H9 (cell line): ENCODE results near the gene NNT. TPM values are rescaled to one million over a fixed set of nuclear protein-coding genes. Genes with fewer than 3 reads are reported as not detected.

Source experiments
- DNase-seq: peaks from one replicate; pipeline ENCODE4 v3.0.0-alpha.2; 2017
- H2AFZ ChIP-seq: one replicate; pipeline ENCODE4 v1.6.1; 2013; ENCODE audit warnings: mild to moderate bottlenecking, low read length, control low read depth, moderate library complexity
- H2AK5ac ChIP-seq: 2 replicates; pipeline ENCODE4 v1.6.1; 2013; ENCODE audit warnings: low read length, control low read depth, mixed read lengths; ENCODE audit not compliant: insufficient read length
- H2BK120ac ChIP-seq: one replicate; pipeline ENCODE4 v1.6.1; 2013; ENCODE audit warnings: low read depth, mild to moderate bottlenecking, low read length, control low read depth, inconsistent platforms; ENCODE audit not compliant: poor library complexity, severe bottlenecking
- H2BK12ac ChIP-seq: 2 replicates; pipeline ENCODE4 v1.6.1; 2013; ENCODE audit warnings: low read length, control low read depth, mixed read lengths, low read depth; ENCODE audit not compliant: insufficient read length
- H2BK15ac ChIP-seq: 2 replicates; pipeline ENCODE4 v1.6.1; 2013; ENCODE audit warnings: low read depth, low read length, control low read depth
- H2BK20ac ChIP-seq: one replicate; pipeline ENCODE4 v1.6.1; 2013; ENCODE audit warnings: low read depth, mild to moderate bottlenecking, low read length, control low read depth, inconsistent platforms; ENCODE audit not compliant: poor library complexity, severe bottlenecking
- H2BK5ac ChIP-seq: 2 replicates; pipeline ENCODE4 v1.6.1; 2013; ENCODE audit warnings: low read length, control low read depth, mixed read lengths; ENCODE audit not compliant: insufficient read length
- H3K14ac ChIP-seq: 2 replicates; pipeline ENCODE4 v1.6.1; 2013; ENCODE audit warnings: low read length, control low read depth; ENCODE audit not compliant: insufficient read depth
- H3K18ac ChIP-seq: 2 replicates; pipeline ENCODE4 v1.6.1; 2013; ENCODE audit warnings: low read depth, mild to moderate bottlenecking, mixed read lengths, low read length, control low read depth; ENCODE audit not compliant: insufficient read length
- H3K23ac ChIP-seq: 2 replicates; pipeline ENCODE4 v1.6.1; 2013; ENCODE audit warnings: low read length, control low read depth, mixed read lengths, low read depth; ENCODE audit not compliant: insufficient read length
- H3K23me2 ChIP-seq: 2 replicates; pipeline ENCODE4 v1.6.1; 2013; ENCODE audit warnings: low read depth, mild to moderate bottlenecking, mixed read lengths, low read length, control low read depth; ENCODE audit not compliant: insufficient read length, poor library complexity, severe bottlenecking
- H3K27ac ChIP-seq: 2 replicates; pipeline ENCODE4 v1.5.1; 2013; ENCODE audit warnings: low read length, control low read depth, mixed read lengths, low read depth; ENCODE audit not compliant: insufficient read length
- H3K27me3 ChIP-seq: 2 replicates; pipeline ENCODE4 v1.6.1; 2013; ENCODE audit warnings: low read length, control low read depth, inconsistent platforms; ENCODE audit not compliant: insufficient read depth
- H3K4ac ChIP-seq: 2 replicates; pipeline ENCODE4 v1.6.1; 2013; ENCODE audit warnings: low read depth, mild to moderate bottlenecking, control low read depth, inconsistent platforms, low read length, moderate library complexity
- H3K4me1 ChIP-seq: 2 replicates; pipeline ENCODE4 v1.6.1; 2013; ENCODE audit warnings: low read length, control low read depth, inconsistent platforms; ENCODE audit not compliant: insufficient read depth
- H3K4me2 ChIP-seq: 2 replicates; pipeline ENCODE4 v1.6.1; 2013; ENCODE audit warnings: low read length, control low read depth, mixed read lengths; ENCODE audit not compliant: insufficient read length, insufficient read depth
- H3K56ac ChIP-seq: 2 replicates; pipeline ENCODE4 v1.6.1; 2013; ENCODE audit warnings: low read depth, mild to moderate bottlenecking, mixed read lengths, low read length, control low read depth; ENCODE audit not compliant: insufficient read length
- H3K79me1 ChIP-seq: 2 replicates; pipeline ENCODE4 v1.6.1; 2013; ENCODE audit warnings: low read depth, mild to moderate bottlenecking, moderate library complexity, low read length, control low read depth, inconsistent platforms; ENCODE audit not compliant: insufficient read depth, poor library complexity, severe bottlenecking
- H3K79me2 ChIP-seq: 2 replicates; pipeline ENCODE4 v1.6.1; 2013; ENCODE audit warnings: low read length, control low read depth, inconsistent platforms; ENCODE audit not compliant: insufficient read depth
- H3K9ac ChIP-seq: 2 replicates; pipeline ENCODE4 v1.6.1; 2013; ENCODE audit warnings: low read length, control low read depth, mixed read lengths; ENCODE audit not compliant: insufficient read length; ENCODE audit errors: extremely low read depth
- H3K9me3 ChIP-seq: one replicate; pipeline ENCODE4 v1.6.1; 2013; ENCODE audit warnings: low read depth, low read length, inconsistent platforms; ENCODE audit not compliant: control insufficient read depth
- H3T11ph ChIP-seq: one replicate; pipeline ENCODE4 v1.6.1; 2013; ENCODE audit warnings: mild to moderate bottlenecking, low read length, control low read depth, inconsistent platforms
- H4K20me1 ChIP-seq: one replicate; pipeline ENCODE4 v1.6.1; 2013; ENCODE audit not compliant: control insufficient read depth, insufficient read length, insufficient read depth
- H4K5ac ChIP-seq: 2 replicates; pipeline ENCODE4 v1.6.1; 2013; ENCODE audit warnings: low read depth, mild to moderate bottlenecking, mixed read lengths, low read length, control low read depth; ENCODE audit not compliant: insufficient read length
- H4K8ac ChIP-seq: replicated peaks from 2 replicates; pipeline ENCODE4 v1.6.1; 2013; ENCODE audit warnings: low read length, control low read depth, mixed read lengths, low read depth; ENCODE audit not compliant: insufficient read length
- H4K91ac ChIP-seq: 2 replicates; pipeline ENCODE4 v1.6.1; 2013; ENCODE audit warnings: low read depth, mild to moderate bottlenecking, moderate library complexity, mixed read lengths, low read length, control low read depth; ENCODE audit not compliant: insufficient read length
- H3K27ac Mint-ChIP-seq, 3 experiments: 2 replicates in 2 of 3; 3 replicates in 1 of 3; pipeline ENCODE4 v1.8.0; 2020 to 2021; ENCODE audit warnings: mixed read lengths in 3 of 3, mild to moderate bottlenecking in 1 of 3, moderate library complexity in 1 of 3
- H3K27me3 Mint-ChIP-seq: 2 replicates; pipeline ENCODE4 v1.8.0; 2021; ENCODE audit warnings: low read depth, mild to moderate bottlenecking, moderate library complexity, mixed read lengths
- H3K36me3 Mint-ChIP-seq, 3 experiments: 2 replicates in 2 of 3; 3 replicates in 1 of 3; pipeline ENCODE4 v1.8.0; 2020 to 2021; ENCODE audit warnings: low read depth in 3 of 3, mixed read lengths in 3 of 3; ENCODE audit not compliant: insufficient read depth in 1 of 3
- H3K4me1 Mint-ChIP-seq, 2 experiments: 2 replicates each; pipeline ENCODE4 v1.8.0; 2020; ENCODE audit warnings: mixed read lengths in 2 of 2
- H3K4me3 Mint-ChIP-seq, 2 experiments: 2 replicates in 1 of 2; 3 replicates in 1 of 2; pipeline ENCODE4 v1.8.0; 2020 to 2021; ENCODE audit warnings: mild to moderate bottlenecking in 2 of 2, mixed read lengths in 2 of 2, moderate library complexity in 1 of 2
- H3K9me3 Mint-ChIP-seq, 2 experiments: 2 replicates in 1 of 2; 3 replicates in 1 of 2; pipeline ENCODE4 v1.8.0; 2020; ENCODE audit warnings: mild to moderate bottlenecking in 2 of 2, mixed read lengths in 2 of 2, moderate library complexity in 1 of 2
- WGBS: extraction: QIAGEN DNeasy Blood & Tissue Kit; methylation state at CpG from one replicate; pipeline ENCODE4 v1.1.7; 2013; ENCODE audit warnings: missing lambda C conversion rate, low lambda C conversion rate, mixed read lengths; ENCODE audit not compliant: insufficient read length; ENCODE audit errors: extremely low coverage; 5-methylcytosine and 5-hydroxymethylcytosine counted together
- total RNA-seq: library from RNA; stranded (reverse); gene quantifications from 2 replicates; pipeline ENCODE4 v1.2.1, GENCODE V29; 2021
- TF ChIP-seq, protein P1 (sequence below): fragments of 200-600 bp; sonication (generic); conservative IDR thresholded peaks from 3 replicates; pipeline ENCODE4 v1.8.0; 2021; ENCODE audit warnings: antibody characterized with exemption, mild to moderate bottlenecking

The NNT gene
- total RNA-seq, 1 experiment from 2014 or later: 27.6 TPM

- Histone ChIP-seq H3K56ac (no peak overlapping the region), H3K23ac (no peak overlapping the region), H3K23me2 (no peaks in the 10 kb centered on the region), H2BK20ac (no peak overlapping the region), H3T11ph (no peak overlapping the region), H2BK120ac (no peak overlapping the region), H4K91ac (no peak overlapping the region), H3K4me1 (no peaks in the 10 kb centered on the region), H3K14ac (no peak overlapping the region), H4K5ac (no peak overlapping the region), H2BK15ac (no peak overlapping the region), H3K18ac (no peak overlapping the region), H2AK5ac (no peak overlapping the region), H4K20me1 (no peaks in the 10 kb centered on the region), H3K27ac (no peak overlapping the region), H2AFZ (no peak overlapping the region), H3K79me2 (no peaks in the 10 kb centered on the region), H3K9me3 (no peaks in the 10 kb centered on the region), H4K8ac (no peak overlapping the region), H3K79me1 (no peaks in the 10 kb centered on the region), H3K9ac (no peak overlapping the region), H3K4me2 (no peak overlapping the region), H2BK5ac (no peak overlapping the region), H3K27me3 (no peaks in the 10 kb centered on the region), H2BK12ac (no peak overlapping the region), H3K4ac (no peak overlapping the region)
- Mint-ChIP-seq H3K27ac (no peak overlapping the region), H3K4me1 (no peaks in the 10 kb centered on the region), H3K36me3 (peaks cover 0 to 2% (median 0%) of the 10 kb centered on the region in 3 experiments; a peak in 2 of 7 replicates), H3K27me3 (no peaks in the 10 kb centered on the region), H3K4me3 (no peak overlapping the region), H3K9me3 (no peaks in the 10 kb centered on the region)
- TF ChIP-seq, protein P1, sequence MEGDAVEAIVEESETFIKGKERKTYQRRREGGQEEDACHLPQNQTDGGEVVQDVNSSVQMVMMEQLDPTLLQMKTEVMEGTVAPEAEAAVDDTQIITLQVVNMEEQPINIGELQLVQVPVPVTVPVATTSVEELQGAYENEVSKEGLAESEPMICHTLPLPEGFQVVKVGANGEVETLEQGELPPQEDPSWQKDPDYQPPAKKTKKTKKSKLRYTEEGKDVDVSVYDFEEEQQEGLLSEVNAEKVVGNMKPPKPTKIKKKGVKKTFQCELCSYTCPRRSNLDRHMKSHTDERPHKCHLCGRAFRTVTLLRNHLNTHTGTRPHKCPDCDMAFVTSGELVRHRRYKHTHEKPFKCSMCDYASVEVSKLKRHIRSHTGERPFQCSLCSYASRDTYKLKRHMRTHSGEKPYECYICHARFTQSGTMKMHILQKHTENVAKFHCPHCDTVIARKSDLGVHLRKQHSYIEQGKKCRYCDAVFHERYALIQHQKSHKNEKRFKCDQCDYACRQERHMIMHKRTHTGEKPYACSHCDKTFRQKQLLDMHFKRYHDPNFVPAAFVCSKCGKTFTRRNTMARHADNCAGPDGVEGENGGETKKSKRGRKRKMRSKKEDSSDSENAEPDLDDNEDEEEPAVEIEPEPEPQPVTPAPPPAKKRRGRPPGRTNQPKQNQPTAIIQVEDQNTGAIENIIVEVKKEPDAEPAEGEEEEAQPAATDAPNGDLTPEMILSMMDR: no peak
- no CpG with 5 or more reads among the region's 4 CpGs for WGBS
- DNase-seq: no peak
These were observed 77.3 kb downstream of the NNT start for GRCh38 chr5:43680286-43680685.
